GM19463 (cell line): ENCODE measurements around the gene ZNF385A.

ENCODE experiments used
- ATAC-seq: cut with Tn5 transposase; IDR thresholded peaks from one replicate; pipeline ENCODE4 v1.9.1; 2021; ENCODE audit warnings: mild to moderate bottlenecking, moderate library complexity; ENCODE audit not compliant: unreplicated experiment

The ZNF385A gene, protein sequence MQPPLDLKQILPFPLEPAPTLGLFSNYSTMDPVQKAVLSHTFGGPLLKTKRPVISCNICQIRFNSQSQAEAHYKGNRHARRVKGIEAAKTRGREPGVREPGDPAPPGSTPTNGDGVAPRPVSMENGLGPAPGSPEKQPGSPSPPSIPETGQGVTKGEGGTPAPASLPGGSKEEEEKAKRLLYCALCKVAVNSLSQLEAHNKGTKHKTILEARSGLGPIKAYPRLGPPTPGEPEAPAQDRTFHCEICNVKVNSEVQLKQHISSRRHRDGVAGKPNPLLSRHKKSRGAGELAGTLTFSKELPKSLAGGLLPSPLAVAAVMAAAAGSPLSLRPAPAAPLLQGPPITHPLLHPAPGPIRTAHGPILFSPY

DNA sequence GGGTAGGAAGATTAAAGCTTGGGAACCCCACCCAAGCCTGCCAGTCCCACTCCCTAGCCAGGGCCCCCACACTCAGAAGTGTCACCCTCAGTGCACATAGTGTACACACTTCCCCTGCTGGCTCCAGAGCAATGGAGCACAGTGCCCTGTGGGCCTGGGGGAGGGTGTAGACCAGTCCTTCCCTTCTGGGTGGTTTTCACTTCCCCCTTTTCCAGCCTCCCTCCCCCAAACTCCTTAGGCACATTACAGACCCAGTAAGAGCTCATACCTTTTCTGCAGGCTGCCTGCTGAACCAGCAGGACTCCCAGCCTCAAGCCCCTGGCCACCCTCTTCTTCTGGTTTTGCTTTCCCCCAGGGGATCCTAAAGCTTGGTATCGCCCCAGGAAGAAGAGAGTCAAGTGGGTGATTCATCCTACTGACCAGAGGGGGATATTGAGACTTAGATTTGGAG is at the start of gene ZNF385A:
TSS of gene ZNF385A (minus strand) at position 143 of the 451 bp plus-strand sequence. CDS start 219 bp downstream, outside the sequence.
- peak; percentile 39 for ATAC-seq

DNA sequence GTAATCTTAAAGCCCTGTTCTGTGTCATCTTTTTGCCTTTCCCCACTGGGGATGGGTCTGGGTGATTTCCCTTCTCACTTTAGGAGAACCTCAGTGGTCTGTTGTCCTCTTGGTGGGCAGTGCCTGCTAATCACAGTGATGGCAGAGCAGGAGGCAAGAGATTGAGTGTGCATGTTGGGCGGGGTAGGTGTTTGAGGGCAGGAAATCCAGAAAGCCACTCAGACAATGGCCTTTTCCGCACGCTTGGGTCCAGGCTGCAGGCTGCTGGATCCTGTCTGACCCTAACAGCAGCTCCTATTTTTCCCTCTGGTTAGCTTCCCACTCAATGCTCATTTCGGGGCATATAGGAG is 48.3 kb upstream of the ZNF385A start:
- no peak for ATAC-seq

DNA sequence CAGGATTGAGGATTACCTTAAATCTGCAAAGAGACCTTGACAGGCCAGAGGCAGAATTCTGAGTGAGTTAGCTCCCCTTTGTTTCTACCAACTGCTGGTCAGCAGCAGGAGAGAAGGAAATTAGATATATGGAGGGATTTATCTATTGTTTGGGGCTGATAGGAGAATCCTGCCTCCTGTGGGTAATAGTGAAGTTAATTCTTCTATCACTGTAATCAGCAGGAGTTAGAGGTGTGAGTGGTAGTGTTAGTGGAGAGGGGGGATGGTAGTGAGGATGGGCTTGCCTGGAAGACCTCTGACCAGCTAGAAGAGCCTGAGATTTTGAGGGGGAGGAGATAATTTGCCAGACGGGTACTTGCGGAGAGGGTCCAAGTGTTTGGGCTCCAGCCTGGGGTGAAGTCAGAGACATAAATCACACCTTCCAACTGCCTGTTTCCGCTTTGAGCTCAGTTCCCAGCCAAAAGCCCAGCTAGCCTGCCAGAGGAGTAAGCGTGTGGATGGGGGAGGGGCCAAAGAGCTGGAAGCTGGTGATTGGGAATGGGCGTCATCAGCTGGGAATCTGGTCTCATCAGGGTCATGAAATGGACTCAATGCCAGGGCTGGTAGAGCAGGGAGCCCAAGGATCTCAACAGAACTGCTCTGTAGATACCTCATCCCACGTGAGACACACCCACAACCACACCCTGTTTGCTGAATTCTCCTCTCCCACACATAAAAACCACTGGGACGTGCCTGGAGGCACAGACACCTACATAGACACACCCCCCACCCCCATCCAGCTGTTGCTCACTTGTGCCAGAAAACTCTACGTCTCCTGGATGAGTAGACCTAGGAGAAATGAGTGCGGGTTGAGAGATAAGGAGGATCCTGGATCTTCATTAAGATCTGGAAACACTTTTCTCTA is 47.6 kb upstream of the ZNF385A start:
- ATAC-seq = no peak

DNA sequence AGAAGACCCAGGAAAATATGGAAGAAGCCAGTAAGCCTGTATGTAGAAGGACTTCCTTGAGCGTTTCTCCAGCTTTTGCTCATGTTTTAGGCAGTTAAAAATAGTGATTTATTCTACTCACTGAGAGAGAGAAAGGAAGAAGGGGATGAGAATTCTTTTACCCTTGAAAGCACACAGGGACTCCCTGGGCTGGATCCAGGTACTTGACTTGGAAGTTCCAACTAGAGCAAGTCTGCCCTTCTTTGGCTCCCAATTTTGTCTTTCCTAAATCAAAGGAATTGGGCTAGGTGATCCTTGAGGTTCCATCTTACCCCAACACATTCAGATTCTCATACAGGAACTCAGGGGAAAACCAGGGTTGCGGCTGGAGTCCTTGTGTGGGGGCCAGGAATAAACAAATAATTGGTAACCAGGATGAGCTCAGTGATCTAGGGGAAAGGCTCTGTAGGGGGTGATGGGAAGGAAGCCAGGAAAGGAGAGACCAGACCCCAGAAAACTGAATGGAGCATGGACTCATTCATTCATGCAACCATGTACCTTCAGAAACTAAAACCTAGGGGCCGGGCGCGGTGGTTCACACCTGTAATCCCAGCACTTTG is 46.0 kb upstream of the ZNF385A start:
- no peak for ATAC-seq

DNA sequence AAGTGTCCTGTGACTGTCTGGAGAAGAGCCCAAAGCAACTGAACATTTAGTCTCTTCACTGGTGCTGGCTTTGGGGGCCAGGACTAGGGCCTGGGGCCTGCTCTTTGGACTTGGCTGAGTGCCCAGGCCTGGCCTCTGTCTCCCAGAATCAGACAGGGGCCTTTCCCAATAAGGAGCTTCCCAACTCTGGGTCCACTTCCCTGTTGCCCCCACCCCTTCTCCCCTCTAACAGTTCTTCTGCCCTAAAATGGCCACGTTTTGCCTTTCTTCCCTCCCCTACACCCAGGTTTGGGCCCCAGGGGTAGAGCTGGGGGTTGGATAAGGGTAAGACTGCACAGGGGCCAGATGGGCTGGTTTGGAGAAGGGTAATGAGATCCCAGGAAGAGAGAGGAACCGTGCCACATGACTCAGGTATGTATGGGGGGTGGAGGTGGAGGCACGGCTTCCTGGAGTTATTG is 44.5 kb upstream of the ZNF385A start:
- no peak for ATAC-seq

DNA sequence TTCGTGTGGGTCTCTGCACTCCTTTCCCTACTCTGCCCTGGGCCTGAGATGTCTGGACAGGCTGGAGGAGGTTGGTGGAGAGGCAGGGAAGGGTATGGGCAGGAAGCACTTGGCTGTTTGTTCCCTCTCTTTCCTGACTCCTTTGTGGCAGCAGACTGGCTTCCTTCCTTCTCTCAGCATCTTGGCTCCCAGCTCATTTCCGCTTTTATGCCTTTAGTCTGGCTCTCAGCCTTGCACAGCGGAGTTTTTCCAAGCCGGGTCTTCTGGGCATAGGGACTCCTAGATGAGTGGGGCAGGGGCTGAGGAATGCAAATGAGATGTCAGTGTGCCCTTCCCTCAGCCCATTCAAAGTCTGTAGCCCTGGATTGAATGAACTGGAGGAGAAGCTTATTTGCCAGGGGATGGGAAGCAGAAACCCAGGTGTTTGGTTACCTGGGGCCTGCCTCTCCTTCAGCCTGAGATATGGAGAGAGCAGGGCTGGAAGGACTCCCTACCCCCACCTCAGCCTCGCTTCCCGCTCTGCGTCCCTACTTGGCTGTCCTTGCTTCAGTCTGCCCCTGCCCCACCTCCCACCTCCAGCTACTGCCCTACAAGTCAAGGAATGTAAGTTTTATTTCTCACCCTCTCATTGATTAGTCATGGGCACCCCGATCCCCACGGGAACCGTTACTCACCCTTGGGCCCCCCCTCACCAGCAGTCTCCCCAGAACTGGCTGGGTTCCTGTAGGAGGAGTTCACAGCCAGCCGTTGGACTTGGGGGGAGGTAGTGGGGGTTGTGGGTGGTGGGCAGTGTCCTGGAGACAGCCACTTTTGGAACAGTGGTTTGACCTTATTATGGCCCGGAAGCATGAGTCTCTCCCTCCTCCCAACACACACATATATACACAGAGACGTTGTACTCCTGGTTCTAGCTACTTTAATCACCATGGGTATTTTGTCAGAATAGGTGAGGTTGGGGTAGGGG is 43.8 kb upstream of the ZNF385A start:
- no peak for ATAC-seq

DNA sequence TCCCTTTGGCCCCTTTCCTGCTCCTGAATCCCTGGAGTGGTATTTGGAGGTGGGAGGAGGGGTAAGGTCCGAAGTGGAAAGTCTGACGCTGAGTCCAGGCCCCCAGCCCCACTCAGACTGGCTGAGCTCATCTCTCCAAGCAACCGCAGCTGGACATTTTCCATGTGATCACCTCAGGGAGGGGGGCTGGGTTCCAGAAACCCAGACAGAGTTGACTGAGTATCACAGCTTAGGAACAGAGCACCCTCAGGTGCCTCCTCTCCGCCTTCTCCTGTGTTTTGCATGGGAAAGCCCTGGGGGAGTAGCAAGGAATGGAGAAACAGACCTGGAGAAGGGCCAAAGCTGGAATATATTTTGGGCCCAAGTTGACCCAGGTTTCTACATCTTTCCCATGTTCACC is 42.6 kb upstream of the ZNF385A start:
- ATAC-seq = no peak

DNA sequence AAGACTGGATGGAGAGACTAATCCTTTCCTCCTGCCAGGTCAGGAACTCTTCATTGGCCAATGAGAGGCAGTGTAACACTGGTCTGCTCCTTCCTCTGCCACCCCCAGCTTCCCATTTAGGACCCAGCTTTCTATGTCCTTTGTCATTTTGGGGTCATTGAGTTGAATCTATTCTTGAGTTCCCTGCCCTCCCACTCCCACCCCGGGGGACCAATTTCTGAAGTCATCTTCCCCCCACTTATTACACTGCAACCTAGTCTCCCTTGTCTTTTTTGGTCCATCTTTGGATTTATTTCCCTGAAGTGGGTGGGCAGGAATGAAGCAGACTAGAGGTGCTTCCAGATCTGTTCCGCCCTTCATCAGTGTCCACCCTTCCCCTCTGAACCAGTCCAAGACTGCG is 42.2 kb upstream of the ZNF385A start:
- no peak for ATAC-seq

DNA sequence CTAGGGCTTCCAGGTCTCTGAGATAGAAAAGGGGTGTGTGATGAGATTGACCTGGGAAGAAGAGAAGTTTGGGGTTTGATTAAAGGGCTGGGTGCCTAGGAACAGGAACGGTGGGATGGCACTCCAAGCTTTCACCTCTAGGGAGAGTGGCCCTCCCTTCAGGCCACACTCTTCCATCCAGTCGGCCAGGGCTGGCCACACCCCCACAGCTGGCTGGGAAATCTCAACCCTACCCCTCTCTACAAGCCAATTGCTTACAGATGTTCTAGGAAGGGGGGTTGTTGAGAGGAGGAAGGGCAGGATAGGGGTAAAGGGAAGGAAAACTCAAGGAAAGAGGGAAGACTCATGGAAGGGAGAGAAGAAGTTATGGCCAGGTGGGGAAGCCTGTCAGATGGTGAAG is 41.2 kb upstream of the ZNF385A start:
- no peak for ATAC-seq

DNA sequence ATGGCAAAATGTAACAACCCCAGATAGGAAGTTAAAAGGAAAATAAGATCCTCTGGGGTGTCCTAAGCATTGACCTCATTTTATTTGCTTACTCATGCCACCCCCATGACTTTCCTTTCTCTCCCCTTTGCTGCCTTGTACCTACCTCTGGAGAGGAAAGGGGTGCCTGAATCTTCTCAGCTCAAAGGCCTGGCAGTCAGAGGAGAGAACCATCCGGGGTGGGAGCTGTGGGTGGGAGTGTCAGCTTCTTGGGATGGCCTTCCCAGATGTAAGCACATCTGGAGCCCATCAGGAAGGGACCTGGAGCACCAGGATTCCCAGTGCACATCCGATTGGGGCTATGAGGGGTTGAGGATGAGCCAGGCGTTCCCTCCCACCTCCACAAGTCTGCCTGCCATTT is 39.7 kb upstream of the ZNF385A start:
- ATAC-seq = no peak

DNA sequence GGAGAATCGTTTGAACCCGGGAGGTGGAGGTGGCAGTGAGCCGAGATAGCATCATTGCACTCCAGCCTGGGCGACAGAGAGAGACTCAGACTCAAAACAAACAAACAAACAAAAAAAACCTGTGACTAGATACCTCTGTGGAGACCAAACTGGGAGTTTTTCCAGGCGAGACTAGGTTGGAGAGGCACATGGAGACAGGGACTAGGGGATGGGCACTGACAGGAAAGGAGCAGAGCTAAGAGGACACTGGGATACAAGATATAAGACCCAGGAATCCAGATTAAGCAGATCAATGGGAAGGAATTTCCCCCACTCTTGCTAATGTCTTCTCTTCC is 39.2 kb upstream of the ZNF385A start:
- ATAC-seq = no peak

DNA sequence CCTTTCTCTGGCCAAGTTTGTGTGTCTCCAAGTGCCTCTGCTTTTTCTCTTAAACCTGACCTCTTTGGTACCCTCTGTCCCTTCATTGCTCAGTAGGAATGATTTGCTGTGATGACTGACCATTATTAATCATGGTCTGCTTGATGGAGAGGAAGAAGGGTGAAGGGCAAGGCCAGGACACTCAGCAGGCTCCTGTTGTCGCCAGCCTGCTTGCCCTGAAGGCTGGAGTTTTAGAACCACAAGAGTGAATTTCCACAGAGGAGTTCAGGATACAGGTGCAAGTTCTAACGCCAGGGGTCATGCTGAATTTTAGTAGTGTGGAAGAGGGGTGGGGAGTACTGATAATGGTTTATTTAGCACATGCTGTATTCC is 37.3 kb upstream of the ZNF385A start:
- no peak for ATAC-seq

DNA sequence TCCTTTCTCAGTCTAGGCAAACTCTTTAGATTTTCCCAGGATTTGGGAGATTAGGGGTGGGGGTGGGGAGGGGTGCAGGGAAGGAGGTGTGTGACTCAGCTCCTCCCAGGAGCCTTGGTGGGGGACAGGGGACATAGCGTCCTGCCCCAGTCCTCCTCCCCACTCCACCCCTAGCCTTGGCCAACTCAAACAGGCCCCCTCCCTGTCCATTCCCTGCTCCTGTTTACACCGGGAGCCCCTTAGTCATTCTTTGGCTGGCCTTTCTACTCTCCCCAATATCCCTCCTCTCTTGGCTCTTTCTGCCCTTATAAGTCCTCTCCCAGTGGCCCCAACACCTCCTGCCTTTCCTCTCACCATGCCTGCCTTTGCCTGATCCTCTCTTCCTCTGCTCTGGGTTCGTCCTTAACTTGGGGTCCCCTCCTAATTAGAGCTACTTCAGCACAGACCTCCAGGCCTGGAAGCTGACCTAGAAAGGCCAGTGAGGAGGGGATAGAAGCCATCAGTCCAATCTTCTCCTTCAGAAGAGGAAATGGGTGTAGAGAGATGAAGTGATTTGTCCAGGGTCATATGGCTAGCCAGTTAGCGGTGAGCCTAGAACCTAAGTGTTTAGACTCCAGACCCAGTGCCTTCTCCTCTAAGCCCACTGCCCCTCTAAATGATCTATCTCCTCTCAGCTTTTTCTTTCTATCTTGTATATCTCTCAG is 36.8 kb upstream of the ZNF385A start:
- ATAC-seq = no peak

DNA sequence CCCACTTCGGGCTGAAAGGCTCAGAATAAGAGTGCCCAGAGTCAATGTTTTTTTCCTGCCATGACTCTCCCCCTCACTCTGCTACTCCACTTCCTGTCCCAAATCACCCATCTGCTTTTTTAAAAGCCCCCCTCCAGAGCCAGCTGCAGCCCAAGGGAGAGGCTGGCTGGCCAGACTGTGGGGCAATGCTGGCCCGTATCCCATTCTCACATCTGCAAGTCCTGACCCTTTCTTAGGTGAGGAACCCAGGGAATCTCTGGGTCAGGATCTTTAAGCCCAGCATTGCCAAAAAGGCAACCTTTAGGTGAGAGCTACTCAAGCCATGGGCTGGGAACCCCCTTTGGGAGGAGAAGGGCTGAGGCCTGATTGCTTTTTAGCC is 36.2 kb upstream of the ZNF385A start:
- no peak for ATAC-seq

DNA sequence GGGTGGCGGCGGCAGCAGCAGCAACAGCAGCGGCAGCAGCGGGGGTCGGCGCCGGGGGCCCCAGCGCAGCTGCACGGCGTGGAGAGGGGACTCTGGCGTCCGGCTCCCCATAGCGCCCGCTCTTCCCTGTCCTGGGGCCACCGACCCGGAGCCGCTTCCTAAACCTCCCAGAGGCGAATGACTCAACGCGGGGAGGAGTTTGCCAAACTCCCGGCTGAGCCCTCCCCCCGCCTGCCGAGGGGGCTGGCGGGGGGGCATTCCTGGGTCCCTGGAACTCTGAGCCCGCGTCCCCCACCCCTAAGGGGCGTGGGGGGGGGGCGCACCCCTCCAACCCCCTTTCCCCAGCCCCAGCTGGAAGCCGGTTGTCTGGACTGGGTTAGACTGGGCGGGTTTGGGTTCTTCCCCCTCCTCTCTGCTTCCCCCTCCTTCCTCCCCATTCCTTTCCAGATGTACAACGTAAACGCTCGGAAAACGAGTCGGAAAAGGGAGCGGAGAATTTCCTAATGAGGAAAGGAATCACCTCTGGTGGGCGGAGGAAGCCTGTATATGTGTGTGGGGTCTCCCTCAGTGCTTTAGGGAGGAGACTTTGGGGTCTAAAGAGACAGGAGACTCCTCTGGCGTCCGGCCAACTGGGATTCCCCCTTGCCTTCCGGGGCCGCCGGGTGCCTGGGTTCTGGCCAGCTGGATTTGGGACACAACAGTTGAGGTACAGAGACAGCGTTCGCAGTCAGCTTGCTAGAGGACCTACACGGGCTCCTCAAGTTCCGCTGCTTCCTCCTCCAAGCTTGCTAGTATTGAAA is 34.8 kb upstream of the ZNF385A start, which contains the start of gene ITGA5:
TSS of gene ITGA5 (minus strand) at position 179 of the 800 bp plus-strand sequence. CDS start at position 111, 68 bp downstream.
- no peak for ATAC-seq

DNA sequence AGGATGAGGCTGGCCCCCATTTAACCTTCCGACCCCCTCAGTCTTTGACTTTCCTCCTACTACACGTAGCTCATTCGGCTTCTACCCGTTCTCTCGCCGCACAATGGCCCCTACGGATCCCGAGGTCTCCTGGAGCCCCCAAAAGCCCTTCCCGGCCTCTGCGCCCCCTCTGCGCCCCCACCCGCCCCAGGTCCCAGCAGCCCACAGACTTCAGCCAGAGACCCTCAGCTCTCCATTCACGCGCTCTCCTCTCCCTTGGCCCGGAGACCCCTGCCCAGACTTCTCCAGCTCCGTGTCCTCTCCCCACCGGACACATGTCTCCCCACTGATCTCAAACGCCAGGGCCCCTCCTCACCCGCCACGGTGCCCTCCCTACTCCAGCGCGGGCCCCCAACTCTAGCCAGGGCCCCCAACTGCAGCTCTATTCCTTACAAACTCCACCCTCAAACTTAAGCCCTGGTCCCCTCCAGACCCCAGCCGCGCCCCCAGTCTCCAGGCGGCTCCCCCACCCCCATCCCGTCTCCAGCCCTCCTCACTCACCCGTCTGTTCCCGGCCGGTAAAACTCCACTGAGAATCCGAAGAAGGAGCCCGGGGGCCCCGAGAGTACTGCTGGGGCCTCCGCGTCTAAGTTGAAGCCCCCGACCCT is 34.0 kb upstream of the ZNF385A start:
- no peak for ATAC-seq

DNA sequence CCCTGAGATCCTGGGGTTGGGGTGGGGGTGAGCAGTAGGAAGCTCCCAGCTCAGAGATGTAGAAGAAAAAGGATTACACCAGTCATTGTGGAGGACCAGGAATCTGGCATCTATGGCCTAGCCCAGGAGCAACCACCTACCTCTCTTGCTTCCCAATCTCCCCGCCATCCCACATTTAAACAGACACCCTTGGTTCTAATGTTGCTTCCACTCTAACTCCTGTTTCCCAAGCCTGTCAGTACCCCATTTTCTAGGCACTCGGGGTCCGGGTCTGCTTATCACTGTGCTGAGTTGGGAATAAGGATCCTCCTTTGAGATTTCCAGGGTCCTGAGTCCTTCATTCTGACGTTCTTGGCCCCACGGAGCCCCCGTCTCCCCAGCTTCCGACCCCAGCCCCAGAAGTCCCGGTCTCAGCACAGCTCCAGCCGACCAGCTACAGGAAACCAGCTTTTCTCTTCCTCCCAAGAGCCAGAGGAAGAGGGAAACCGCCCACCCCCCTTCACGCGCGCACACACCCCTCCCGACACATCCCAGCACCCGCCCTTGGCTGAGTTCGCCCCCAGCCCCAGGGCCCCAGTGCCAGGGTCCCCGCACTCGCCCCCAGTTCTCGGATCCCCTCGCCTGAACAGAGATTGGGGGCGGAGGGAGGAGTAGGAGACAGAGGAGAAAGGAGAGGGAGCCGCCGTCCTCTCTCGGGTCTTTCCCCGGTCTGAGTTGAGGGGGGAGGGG is 33.3 kb upstream of the ZNF385A start:
- ATAC-seq = no peak
